HG03139 (cell line): ENCODE data around the gene PERCC1.

ENCODE experiments used
- ATAC-seq: cut with Tn5 transposase; IDR thresholded peaks from one replicate; pipeline ENCODE4 v1.9.1; 2021; ENCODE audit not compliant: unreplicated experiment

The PERCC1 gene

GRCh38 chr16:1430759-1431496 lies at the start of gene PERCC1:
Gene PERCC1, plus strand, starts transcription at chr16:1431078. Its CDS starts 1,516 bp downstream, at chr16:1432594.
- no peak for ATAC-seq

GRCh38 chr16:1381612-1382406 lies 49.1 kb upstream of the PERCC1 start:
- no peak for ATAC-seq

DNA sequence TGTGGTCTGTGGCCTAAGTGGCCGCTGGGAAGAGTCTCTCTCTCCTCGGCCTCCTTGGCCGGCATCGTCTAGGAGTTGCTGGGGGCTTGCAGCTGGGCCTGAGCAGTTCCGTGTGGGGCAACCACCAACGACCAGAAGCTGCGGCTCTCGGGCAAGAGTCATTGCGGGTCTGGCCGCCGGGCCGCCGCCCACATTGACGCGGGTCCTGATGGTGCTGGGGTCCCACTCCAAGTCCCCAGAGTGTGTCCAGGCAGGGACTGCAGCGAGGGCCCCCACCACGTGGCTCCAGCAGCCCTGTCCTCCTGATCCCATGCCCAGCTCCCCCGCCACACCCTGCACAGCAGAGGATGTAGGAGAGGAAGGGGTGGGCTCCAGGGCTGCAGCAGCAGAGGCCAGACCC lies 47.3 kb upstream of the PERCC1 start:
- no peak for ATAC-seq

GRCh38 chr16:1385232-1385631 lies 45.6 kb upstream of the PERCC1 start:
- no peak for ATAC-seq

- ATAC-seq = no peak
These were observed 43.5 kb upstream of the PERCC1 start for GRCh38 chr16:1387331-1387730.

- no peak for ATAC-seq
These were observed 41.1 kb upstream of the PERCC1 start for GRCh38 chr16:1389762-1390161.

DNA sequence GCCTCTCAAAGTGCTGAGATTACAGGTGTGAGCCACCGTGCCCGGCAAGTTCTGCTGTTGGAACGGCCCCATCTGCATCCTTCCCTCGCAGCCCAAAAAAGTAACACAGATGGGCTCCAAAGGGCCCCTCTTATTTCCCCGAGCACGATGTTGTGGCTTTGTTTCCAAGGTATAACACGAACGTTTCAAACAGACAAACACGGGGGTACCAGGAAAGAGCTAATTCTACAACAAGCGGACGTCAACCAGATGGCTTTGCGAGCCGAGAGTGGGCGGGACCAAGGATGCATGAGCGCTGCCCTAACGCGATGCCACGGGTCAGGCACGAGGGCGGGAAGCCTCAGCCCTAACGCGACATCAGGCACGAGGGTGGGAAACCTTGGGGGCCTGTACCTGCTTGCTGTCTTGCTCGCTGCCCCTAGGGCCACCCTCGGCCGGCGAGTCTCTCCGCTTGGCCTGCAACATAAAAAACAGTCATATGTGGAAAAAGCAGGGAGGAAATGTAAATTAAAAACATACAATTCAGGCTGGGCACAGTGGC lies 40.6 kb upstream of the PERCC1 start:
- no peak for ATAC-seq

- no peak for ATAC-seq
These were observed 38.1 kb upstream of the PERCC1 start for GRCh38 chr16:1392826-1393225.

DNA sequence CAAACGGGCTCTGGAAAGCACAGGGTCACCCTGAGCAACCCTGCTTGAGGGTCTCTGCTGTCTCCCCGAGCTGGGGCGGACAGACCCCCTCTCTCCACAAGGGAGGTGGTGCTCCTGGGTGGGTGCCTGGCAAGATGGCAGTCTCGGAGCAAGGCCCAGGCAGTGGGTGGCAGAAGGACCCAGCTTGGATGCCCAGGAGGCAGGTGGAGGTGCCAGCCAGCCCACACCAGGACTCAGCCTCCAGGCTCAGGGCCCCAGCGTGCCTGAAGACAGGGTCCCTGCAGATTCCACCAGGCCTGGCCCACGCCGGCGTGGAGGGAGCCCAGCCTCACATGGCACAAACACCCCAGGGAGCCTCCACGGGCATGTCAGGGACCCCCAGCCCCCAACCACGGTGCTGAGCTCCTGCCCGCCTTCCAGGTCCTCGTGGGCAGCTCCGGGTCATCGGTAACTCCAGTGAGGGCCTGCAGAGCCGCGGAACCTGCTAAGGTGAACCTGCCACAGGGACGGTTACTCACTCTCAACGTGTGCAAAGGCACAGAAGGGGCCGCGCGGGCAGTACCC lies 37.2 kb upstream of the PERCC1 start:
- no peak for ATAC-seq

GRCh38 chr16:1394367-1394951 lies 36.4 kb upstream of the PERCC1 start:
- no peak for ATAC-seq

DNA sequence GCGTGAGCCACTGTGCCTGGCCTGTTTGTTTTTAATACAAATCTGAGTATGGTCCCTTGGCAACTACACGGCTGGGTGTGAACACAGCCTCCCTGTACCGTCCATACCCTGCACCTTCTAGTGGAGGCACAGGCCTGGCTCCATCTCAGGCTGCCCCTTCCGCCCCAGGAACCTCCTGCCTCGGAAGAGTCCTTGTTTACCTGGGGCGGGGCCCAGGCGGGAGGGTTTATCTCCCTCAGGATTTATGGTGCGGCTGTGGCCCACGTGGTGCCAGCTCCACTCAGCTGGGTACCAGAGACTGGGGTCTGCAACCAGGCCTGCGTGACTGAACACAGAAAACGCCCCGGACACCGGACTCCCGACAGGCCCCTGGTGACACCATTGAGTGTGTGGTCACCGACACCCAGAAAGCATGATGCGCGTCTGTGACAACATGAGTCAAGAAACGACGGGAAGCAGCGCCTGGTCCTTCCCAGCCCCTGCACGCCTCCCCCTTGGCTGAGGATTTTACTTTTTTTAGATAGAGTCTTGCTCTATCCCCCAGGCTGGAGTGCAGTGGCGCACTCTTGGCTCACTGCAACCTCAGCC lies 35.3 kb upstream of the PERCC1 start:
- no peak for ATAC-seq

DNA sequence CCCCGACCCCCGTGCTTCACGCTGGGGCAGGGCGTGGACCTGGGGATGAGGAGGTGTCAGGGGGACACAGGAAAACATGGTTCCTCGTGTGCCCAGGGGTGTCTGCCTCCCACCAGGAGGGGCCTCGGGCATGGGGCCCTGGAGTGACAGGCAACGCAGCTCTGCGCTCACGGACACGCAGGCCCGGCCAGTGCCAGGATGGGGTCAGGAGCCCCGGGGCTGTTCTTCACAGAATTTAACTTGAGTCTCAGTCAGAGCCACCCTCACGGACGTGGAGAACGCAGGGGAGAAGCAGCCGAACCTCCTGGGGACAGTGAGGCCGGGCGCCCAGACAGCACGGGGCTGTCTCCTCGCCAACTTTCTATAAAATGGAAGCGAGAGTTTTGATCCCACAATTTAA lies 33.1 kb upstream of the PERCC1 start:
- ATAC-seq = no peak

DNA sequence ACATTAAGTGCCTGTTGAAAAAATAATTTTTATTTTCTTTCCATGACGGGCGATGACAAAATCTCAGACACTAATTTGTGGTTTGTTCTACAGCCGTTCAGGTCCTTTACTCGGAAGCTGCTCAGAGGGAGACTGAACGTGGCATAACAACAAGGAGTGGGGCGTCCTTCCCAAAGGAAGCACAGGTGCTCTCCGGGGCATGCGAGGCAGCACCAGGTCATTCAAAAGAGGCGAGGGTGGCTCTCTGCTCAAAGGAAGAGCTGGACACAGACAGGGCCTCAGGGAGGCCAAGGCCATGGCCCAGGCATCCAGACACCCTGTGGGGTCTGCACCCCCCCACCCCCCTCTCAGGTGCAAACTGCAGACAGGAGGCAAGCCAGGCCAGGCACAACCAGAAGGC lies 32.5 kb upstream of the PERCC1 start:
- ATAC-seq = no peak

DNA sequence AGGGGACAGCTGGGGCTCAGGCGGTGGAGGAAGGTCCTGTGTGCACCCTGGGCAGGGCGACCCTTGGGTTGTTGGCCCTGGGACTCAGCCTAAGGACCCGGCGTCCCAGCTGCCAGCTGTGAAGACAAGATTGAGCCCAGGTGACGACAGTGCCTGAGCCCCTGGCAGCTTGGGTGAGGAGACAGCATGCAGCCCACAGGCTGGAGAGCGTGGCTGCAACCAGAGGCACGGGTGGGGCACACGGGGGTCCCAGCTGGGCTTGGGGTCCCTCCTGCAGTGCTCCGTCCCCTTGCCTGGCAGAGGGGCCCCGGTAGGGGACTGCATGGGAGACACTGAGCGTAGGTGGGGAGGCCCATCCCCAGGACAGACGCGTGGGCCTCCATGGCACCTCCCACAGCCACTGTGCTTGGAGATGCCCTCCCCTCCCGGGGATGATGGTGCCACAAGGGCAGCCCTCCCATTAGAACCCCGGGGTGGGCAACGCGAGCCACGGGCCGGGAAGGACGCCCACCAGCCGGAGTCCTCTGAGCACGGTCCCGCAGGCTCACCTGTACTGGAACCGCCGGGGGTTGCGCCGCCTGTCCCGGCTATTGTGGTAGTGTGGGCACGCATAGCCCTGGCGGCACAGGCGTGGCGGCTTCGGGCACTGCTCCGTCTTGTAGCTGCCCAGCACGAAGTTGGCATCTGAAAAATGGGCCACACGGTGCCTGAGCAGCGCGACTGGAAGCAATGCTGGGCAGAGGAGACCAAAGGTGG lies 31.9 kb upstream of the PERCC1 start:
- no peak for ATAC-seq

DNA sequence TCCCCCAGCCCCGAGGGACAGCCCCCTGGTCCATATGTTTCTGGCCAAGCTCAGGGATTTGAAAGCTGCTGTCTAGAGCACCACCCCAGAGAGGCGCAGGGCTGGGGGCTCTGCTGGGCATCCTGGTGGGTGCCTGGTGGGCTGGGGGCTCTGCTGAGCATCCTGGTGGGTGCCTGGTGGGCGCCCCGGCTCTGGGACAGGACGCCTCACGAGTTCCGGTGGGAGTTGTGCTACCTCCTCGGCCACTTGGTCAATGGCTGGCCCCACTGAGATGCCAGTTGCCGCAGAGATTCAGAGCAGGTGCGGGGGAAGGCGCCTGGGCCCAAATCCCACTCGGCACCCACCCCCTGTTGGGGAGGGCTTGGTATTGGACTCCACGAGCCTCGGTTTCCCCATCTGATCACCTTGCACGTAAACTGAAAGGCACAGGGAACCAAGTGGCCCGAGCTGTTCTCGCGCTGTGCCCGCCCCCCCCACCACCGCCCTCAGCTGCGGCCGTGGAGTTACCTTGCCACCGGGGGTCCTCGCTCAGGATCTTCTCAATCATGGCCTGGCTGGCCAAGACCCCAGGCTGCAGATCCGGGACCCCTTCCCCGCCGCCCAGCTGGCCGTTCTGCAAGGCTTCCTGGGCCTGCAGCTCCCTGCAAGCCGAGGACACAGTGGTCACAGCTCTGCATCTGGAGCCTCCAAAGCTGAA lies 29.7 kb upstream of the PERCC1 start:
- ATAC-seq = no peak

GRCh38 chr16:1401758-1402154 lies 29.1 kb upstream of the PERCC1 start:
- no peak for ATAC-seq

DNA sequence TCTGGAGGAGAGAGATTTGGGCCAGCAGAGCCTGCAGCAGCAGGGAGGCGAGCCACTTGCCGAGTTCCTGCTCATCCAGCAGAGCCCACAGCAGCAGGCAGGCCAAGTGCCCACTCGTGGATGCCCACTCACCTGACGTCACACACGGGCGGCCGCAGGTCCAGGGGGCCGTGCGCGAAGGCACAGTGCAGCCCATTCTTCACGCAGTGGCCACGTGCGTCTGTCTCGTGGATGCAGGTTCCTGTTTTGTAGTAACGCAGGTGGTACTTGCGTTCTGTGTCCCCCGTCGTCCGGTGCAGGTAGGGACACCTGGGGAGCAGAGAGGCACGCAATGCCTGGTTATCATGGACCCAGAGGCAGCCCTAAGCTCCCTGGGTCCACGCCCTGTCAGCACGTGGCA lies 27.8 kb upstream of the PERCC1 start:
- ATAC-seq = no peak

DNA sequence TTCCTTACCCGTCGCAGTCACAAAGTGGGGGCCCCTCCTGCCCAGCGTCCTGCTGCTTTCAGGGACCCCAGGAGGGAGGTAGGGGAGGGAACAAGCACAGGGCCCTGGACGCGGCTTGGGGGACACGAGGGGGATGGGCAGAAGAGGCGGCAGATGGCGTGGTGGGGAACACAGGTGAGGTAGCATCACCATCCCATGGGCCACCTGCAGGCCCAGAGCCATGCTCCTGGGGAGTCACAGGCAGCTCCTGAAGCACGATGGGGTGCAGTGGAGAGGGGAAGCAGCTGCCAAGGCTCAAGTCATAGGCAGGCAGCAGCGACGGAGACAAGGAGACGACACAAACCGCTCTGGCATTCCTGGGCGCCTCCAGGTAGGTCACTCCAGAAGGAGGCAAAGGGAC lies 27.1 kb upstream of the PERCC1 start:
- ATAC-seq = no peak

DNA sequence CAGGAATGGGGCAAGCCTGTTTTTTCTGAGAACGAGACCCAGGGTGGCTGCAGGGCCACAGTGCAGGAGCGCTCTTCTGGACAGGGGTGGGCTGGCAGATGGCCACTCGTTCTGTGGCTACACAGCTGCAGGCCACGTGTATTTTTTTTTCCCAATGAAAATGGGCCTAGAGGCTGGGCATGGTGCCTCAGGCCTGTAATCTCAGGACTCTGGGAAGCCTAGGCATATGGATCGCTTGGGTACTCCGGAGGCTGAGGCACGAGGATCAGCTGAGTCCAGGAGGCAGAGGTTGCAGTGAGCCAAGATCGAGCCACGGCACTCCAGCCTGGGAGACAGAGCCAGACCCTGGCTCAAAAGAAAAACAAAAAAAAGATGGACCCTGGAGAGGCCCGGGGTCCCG lies 23.1 kb upstream of the PERCC1 start:
- no peak for ATAC-seq
